Astrocyte of the hippocampus (primary cell): ENCODE results near the gene VAMP3.

Source experiments
- DNase-seq: peaks from one replicate; pipeline ENCODE4 v3.0.0; 2011; ENCODE audit warnings: low read depth, low spot score

The VAMP3 gene

GRCh38 chr1:7770997-7771822 lies at the start of gene VAMP3:
Gene VAMP3, plus strand, starts transcription at chr1:7771296. Its CDS starts 88 bp downstream, at chr1:7771384.
- peak; percentile 94 for DNase-seq

GRCh38 chr1:7721940-7722669 lies 49.0 kb upstream of the VAMP3 start:
- DNase-seq, result no peak

- DNase-seq, result no peak
Measured at GRCh38 chr1:7722670-7723012, 48.5 kb upstream of the VAMP3 start.

- no peak for DNase-seq
Measured at GRCh38 chr1:7726623-7727022, 44.5 kb upstream of the VAMP3 start.

- DNase-seq, result peak; percentile 30
Measured at GRCh38 chr1:7727809-7728471, 43.2 kb upstream of the VAMP3 start.

GRCh38 chr1:7729761-7730160 lies 41.3 kb upstream of the VAMP3 start:
- no peak for DNase-seq

GRCh38 chr1:7732331-7732730 lies 38.8 kb upstream of the VAMP3 start:
- no peak for DNase-seq

- no peak for DNase-seq
Measured at GRCh38 chr1:7733276-7733675, 37.8 kb upstream of the VAMP3 start.

GRCh38 chr1:7738044-7738443 lies 33.1 kb upstream of the VAMP3 start:
- DNase-seq, result no peak

GRCh38 chr1:7743346-7743745 lies 27.8 kb upstream of the VAMP3 start:
- no peak for DNase-seq

GRCh38 chr1:7744882-7745281 lies 26.2 kb upstream of the VAMP3 start:
- DNase-seq, result no peak

GRCh38 chr1:7745783-7746182 lies 25.3 kb upstream of the VAMP3 start:
- DNase-seq, result no peak

GRCh38 chr1:7747605-7748004 lies 23.5 kb upstream of the VAMP3 start:
- DNase-seq, result no peak

GRCh38 chr1:7749126-7749525 lies 22.0 kb upstream of the VAMP3 start:
- no peak for DNase-seq

GRCh38 chr1:7751174-7751573 lies 19.9 kb upstream of the VAMP3 start:
- DNase-seq, result no peak

- DNase-seq, result peak; percentile 86
Measured at GRCh38 chr1:7752512-7753417, 18.3 kb upstream of the VAMP3 start.

GRCh38 chr1:7753641-7754040 lies 17.5 kb upstream of the VAMP3 start:
- DNase-seq, result no peak

- no peak for DNase-seq
Measured at GRCh38 chr1:7754234-7754633, 16.9 kb upstream of the VAMP3 start.

GRCh38 chr1:7755448-7755847 lies 15.6 kb upstream of the VAMP3 start:
- peak; percentile 25 for DNase-seq

- DNase-seq, result peak; percentile 15
Measured at GRCh38 chr1:7760245-7760644, 10.9 kb upstream of the VAMP3 start.

GRCh38 chr1:7761103-7761502 lies 10.0 kb upstream of the VAMP3 start:
- DNase-seq, result no peak

GRCh38 chr1:7767176-7767575 lies 3.9 kb upstream of the VAMP3 start:
- no peak for DNase-seq
